NCI-H748 treated with DMSO at 0.1 percent for 48 hours (cell line): Measurements from ENCODE around the gene GSTO2.

Source experiments
- DNase-seq: peaks from one replicate; lab custom pipeline; 2025; lab: John Stamatoyannopoulos, UW

GSTO2 gene

DNA sequence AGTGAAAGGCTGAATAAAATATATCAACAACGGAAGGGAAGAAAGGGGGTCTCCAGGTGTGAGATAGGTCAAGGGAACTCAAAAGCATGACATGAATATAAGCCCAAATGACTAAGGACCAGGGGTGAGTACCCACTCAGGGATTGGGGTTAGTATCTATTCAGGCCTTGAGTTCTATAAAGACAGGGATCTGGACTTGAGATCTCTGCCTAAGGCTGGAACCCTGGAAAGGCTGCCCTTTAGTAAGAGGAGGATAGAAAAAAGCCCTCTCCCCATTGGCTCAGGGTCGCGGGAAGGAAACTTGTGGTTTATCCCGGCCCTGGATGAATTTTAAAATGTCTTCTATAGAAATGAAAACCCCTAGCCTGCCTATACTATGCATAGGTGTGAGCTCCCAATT lies 71.7 kb downstream of the GSTO2 start:
- no peak for DNase-seq

DNA sequence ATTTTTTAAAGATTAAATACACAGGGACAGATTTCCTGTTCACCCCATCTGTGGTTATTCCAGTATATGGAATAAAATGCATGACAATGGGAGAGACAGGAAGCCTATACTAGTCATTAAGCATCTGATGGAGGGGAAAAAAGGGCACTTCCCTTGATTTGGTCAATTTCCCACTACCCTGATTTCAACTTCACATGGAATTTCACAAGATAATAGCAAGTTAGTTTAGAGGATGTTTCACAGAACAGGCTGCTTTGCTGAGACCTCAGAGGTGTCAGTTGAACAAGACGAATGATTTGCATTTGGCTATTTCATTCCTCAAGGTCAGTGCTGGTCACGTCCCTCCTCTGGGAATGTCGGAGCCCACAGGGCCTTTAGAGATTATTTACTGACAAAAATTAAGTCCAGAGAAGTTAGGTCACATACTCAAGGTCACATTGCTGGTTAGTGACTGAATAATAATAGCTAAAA lies 74.0 kb downstream of the GSTO2 start:
- no peak for DNase-seq

DNA sequence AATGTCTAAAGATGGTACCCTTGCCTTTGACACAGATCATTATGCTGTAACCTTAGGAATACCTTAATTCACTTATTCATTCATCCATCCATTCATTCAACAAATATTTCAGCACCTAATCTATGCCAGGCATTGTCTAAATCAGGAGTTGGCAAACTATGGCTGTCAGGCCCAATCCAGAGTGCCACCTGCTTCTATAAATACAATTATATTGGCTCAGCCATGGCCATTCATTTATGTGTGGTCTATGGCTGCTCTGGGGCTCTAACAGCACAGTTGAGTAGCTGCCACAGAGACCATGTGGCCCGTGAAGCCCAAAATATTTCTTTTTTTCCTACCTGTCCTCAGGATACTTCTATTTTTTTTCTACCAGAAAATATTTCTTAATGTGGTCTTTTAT lies 75.2 kb downstream of the GSTO2 start:
- DNase-seq: no peak

DNA sequence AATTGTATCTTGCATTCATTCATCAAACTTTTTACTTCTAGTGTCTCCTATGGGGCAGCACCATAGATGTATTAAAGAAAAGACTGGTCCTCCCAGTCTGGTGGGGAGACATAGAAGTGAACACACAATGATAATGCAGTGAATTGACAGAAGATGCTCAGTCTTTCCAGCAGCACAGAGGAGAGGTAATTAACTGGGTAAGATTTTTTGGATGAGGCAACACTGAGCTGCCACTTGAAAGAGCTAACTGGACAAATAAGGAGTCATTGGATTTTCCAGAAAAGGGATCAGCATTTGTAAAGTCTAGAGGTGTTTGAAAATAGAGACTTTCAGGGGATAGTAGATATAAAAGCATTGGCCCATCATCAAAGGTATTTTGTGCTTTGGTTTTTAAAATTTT lies 76.5 kb downstream of the GSTO2 start:
- no peak for DNase-seq

DNA sequence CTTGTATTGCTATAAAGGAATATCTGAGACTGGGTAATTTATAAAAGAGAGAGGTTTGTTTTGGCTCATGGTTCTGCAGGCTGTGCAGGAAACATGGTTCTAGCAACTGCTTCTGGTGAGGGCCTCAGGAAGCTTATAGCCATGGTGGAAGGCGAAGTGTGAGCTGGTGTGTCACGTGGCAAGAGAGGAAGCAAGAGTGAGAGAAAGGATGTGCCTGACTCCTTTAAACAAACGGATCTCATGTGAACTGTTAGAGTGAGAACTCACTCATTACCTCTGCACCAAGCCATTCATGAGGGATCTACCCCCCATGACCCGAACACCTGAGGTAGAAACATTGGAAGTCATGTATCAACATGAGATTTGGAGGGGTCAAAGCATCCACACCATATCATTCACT lies 77.0 kb downstream of the GSTO2 start:
- no peak for DNase-seq

DNA sequence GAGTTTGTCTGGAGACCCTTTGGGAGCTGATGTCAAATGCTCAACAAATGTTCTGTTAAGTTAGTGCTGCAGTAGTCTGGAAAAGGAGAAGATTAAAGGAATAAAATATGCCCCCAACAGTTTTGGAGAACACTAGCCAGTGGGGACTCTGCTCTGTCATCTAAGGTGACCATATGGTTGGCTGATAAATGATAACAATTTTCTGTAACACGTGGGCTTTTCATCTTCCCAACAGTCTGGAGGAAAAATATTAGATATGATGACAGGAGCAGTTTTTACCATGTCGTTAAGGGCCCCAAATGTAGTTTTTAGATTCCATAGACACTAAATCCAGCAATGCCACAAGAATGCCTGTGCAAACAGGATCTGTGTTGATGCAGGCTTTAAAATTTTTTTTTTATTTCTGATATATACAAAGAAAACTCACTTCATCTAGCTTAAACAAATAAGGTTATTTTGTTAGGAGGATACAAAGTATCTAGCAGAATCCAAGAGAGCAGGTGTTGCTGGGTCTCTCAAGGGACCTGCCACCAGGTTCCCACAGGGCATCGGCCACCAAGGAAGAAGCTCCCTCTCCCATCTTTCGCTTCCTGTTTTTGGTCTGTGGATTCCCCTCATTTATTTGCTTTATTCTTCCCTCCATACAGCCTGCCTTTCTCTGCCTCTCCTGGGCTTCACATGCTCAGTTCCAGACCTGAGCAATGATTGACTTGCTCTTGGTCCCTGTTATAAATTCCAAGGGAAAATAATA lies 78.5 kb downstream of the GSTO2 start:
- no peak for DNase-seq

DNA sequence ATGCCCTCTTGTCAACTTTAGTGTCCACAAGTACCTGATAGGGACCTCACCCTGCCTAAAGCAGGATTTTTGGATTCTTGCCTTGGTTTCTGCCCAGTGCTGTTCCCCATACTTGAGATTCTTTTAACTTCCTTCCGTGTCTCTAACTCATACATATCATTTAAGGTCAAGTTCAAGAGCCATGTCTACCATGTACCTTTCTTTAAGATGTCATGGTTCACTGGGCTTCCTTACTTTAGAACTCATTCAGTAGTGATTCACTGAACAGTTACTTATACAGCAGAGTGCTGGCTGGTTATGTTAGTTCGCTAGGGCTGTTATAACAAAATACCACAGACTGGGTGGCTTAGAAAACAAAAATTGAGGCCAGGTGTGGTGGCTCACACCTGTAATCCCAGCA lies 79.6 kb downstream of the GSTO2 start:
- no peak for DNase-seq

DNA sequence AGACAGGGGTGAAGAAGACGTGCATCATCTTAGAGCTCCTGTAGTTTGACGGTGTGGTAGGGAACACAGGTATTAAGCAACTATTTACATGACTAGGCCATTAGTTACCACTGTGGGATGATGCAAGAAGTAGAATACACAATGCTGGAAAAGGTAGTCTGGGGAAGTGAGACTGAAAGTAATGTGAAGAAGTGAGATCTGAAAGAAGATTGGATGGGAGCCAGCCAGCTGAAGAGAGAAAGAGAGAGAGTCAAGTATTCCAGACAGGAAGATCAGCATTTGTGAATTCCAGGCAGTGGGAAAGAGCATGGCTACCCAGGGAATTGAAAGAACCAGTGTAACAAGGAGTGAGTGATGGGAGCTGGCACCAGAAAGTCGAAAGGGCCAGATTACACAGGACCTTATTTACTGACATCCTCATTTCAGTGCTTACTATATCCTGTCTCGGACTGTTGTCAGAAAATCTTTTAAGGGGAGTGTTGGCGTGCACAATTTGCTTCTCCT lies 80.7 kb downstream of the GSTO2 start:
- DNase-seq: no peak

DNA sequence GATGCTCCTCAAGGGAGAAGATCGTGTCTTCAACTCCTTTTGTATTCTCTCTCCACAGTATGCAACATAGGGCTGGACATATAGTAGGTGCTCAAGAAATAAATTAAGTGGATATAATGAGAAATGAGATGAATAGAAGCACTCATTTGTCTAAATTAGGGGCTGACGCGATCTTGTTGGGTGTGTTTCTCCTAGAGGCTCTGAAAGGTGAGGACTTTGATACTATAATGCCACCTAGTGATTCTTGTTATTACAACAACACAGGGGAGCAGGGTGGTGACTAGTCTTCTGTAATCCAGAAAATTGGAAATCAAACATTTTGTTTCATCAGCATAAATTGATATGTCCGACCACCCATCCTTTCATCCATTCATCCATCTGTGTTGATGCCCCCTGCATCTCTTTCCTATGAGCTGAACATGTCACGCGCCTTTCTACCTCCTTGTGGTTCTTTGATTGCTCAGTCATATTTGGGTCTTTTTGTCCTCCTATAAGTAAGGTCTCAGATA lies 81.2 kb downstream of the GSTO2 start:
- peak; percentile 51 for DNase-seq

DNA sequence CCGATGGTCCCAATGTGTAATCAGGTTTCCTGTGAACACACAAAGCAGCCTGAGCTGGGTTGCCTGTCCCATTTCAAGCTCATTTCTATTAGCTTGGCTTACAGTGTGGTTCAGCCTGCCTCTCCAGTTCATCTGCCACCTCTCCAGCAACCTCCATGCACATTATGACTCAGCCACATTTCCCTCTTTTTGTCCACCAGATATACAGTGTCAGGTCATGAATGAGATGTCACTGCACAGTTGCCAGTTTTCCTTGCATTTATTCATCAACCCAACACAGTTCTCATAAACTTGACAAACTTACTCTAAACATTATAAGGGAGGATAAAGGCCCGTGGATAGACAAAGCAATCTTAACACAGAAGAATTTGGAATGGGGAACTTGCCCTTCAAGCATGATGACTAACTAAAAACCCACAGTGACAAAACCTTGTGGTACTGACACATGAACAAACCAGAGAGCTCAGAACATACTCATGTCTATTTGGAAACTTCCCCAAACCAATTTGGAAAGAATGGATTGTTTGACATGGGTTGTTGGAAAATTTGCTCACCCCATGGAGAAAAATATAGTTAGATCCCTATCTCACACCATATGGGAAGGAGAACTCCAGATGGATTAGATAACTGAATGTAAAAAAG lies 82.2 kb downstream of the GSTO2 start:
- DNase-seq: no peak

DNA sequence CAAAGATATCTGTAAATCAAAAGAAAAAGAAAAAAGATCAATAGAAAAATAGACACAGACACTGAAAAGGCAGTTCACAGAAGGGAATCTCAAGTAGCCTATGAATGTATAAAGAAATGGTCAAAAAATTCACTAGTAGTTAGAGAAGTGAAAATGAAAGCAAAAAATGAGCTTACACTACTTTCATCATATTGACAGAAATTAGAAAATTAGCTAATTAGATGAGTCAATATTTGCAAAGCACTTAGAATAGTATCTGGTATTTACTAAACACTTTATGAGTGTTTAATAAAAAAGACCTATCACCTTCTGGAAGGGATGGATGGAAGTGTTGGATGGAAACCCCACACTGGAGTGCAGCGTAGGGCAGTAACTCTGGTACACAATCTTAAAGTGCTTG lies 82.9 kb downstream of the GSTO2 start:
- peak; percentile 17 for DNase-seq

DNA sequence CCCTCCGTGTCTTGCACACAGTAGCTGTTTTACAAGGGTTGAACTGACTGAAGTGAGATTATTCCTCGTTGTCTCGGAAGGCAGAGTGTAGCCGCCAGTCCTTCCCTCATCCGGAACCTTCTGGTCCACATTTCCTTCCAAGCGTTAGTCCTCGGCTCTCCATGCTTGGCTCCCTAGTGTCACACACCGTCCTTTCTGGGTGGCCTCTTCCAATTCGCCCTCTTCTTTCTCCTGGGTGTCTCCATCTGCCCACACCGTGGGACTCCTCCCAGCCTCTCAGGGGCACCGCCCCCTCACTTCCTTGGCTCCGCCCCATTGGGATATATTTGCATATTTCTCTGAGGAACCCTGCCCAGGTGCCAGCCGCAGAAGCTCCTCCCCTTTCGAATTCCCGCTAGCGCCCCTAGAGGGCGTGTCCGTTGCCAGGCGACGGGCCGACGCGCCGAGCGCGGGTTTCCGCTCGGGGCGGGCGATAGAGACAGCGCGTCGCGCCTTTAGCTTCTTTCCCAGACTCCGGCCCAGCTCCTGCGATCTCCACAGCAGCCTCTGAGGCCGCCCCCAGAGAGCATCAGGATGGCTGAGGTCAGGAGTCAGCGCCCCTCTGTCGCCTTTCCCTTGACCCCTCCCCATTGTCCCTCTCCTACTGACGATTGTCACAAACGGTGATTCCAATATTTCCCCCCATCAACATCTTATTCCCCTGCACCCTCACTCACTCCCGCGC lies 84.5 kb downstream of the GSTO2 start, which contains the start of gene CFAP58:
Gene CFAP58, plus strand, starts transcription at position 509 of the 724 bp plus-strand sequence. Its CDS starts 65 bp downstream, at position 574.
- DNase-seq: peak; percentile 80
